ENCODE data around the gene ZNF83. TPM values are rescaled to one million over a fixed set of nuclear protein-coding genes. Genes with fewer than 3 reads are reported as not detected.

The ZNF83 gene
- total RNA-seq, 1 experiment from 2014 or later, result 15.7 TPM

DNA sequence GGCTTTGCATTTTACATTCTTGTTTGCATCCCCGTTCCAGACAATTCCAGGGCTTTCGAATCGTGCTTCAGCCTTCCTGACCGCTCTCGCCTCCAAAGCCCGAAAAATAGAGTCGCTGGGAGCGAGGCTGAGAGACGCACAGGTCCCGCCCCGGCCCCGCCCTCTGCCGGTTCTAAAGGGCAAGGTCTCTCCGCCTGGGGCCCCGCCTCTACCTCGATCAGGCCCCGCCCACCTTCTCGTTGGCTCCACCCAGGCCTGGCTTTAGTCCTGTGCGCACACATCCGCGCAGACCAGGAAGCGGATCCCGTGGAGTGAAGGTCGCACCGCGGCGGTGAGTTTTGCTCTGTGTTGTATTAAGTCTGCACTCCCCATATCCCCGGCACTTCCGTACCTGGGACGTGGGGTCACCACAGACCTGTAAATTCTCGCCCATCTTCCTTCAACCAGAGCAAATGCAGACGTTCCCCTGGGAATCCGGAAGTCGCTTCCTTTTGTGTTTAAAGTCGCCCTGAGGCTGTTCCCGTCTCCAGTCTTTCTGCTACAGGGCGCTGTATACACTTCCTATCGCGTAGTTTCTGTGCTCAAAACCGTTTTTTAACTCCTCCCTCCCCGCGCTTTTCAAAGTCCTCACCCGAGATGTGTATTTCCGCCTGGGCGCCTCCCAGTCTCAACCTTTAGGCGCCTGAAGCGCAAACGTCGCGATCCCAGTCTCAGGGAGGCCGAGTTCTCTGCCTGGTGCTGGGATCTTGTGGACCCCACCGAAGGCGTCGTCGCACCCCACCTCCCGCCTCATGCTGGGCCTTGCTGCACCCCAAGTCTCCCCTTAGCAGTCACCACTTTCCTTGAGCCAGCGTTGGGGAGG lies 67.9 kb downstream of the ZNF83 start, which contains the start of gene ZNF701:
TSS of gene ZNF701 (plus strand) at position 288 of the 862 bp plus-strand sequence. CDS start 3,861 bp downstream, outside the sequence.
- DNase-seq (ENCODE audit: low read depth), result peak; percentile 81

DNA sequence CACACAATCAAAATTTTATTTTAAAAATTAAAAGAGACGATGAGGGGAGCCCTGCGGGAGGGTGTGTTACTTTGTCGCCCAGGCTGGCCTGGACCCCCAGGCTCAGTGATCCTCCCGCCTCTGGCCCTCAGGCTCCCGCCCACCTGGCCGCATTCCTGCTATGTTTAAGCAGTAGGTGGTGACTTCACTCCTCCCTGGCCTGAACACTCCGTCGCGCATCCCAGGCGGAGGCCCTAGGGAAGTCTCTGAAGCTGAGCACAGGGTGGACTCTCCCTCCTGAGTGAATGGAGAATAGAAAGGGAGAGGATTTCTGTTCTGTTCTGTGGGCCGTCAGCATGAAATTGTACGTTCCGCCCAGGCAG lies 68.5 kb downstream of the ZNF83 start:
- peak; percentile 0 for DNase-seq (ENCODE audit: low read depth)

DNA sequence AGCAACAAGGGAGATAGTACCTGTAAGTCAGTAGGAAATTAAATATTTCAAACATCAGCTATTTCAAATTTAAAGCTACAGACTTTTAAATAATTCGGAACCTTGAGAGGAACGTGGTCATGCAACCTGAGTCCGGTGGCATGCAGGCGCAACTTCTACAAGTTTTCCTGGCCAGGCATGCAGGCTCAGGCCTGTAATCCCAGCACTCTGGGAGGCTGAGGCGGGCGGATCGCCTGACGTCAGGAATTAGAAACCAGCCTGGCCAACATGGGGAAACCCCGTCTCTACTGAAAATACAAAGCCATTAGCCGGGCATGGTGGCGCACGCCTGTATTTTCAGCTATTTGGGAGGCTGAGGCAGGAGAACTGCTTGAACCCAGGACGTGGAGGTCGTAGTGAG lies 70.2 kb downstream of the ZNF83 start:
- no peak for DNase-seq (ENCODE audit: low read depth)

DNA sequence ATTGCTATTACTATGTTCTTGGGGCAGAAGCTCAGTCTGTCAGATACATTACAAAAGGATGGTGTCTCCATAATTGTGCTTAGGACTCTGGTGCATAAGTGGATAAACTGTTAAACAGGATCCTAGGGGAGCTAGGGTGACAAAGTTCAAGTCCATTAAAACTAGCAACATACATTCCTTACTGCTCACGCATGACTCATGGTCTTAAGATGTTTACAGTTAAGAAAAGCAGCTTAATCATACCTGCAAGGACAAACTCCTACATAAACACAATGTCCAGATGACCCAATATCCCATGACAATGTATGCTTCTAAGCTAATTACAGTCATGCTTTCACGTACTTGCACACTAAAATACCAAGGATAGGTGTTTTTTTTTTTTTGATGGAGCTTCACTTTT lies 71.6 kb downstream of the ZNF83 start:
- DNase-seq (ENCODE audit: low read depth), result peak; percentile 43

DNA sequence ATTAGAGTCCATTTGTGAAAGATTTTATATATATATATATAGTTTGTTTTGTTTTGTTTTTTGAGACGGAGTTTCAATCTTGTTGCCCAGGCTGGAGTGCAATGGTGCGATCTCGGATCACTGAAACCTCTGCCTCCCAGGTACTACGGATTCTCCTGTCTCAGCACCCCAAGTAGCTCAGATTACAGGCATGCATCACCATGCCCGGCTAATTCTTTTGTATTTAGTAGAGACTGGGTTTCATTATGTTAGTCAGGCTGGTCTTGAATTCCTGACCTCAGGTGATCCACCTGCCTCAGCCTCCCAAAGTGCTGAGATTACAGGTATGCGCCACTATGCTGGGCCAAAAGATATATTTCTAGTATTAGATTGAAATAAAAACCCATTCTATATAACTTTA lies 72.0 kb downstream of the ZNF83 start:
- DNase-seq (ENCODE audit: low read depth), result no peak

Small RNA genes lying within 50 kb of the gene (small RNA-seq; reads per million reads assigned to genes)
- gene RPL39P34, result not detected

Other genes starting within 250 kb of the ZNF83 start
- 9.2 and 11.0 TPM in 2 replicates for gene ZNF528, start 240.5 kb downstream of the ZNF83 start, total RNA-seq (2014; rRNA removed; shearing (Covaris generic))
- 0.33 and 0.51 TPM in 2 replicates for gene ZNF534, start 209.2 kb downstream of the ZNF83 start, total RNA-seq (2014; rRNA removed; shearing (Covaris generic))
- gene ZNF578, start 184.8 kb downstream of the ZNF83 start, total RNA-seq (2014; rRNA removed; shearing (Covaris generic)), result 0.20 and 1.6 TPM in 2 replicates
- gene ZNF808, start 110.7 kb downstream of the ZNF83 start, total RNA-seq (2014; rRNA removed; shearing (Covaris generic)), result 0.16 TPM in 1 of 2 replicates, not detected in the other
- 2.2 and 2.7 TPM in 2 replicates for gene ZNF701, start 68.1 kb downstream of the ZNF83 start, total RNA-seq (2014; rRNA removed; shearing (Covaris generic))
- 3.6 and 4.0 TPM in 2 replicates for gene ZNF611, start 96.7 kb upstream of the ZNF83 start, total RNA-seq (2014; rRNA removed; shearing (Covaris generic))
- 0.17 and 0.50 TPM in 2 replicates for gene ZNF600, start 148.4 kb upstream of the ZNF83 start, total RNA-seq (2014; rRNA removed; shearing (Covaris generic))
- gene ZNF28, start 183.3 kb upstream of the ZNF83 start, total RNA-seq (2014; rRNA removed; shearing (Covaris generic)), result 4.0 and 7.4 TPM in 2 replicates
- 4.5 and 9.3 TPM in 2 replicates for gene ZNF468, start 219.3 kb upstream of the ZNF83 start, total RNA-seq (2014; rRNA removed; shearing (Covaris generic))

Measured in HT1080 (cell line).